GM19099 (cell line): ENCODE data around the gene KCNA1.

Experiments used
- POLR2A ChIP-seq: IDR thresholded peaks from 3 replicates; pipeline ENCODE4 v1.6.1; 2011; ENCODE audit warnings: low read depth; ENCODE audit not compliant: insufficient read length; ENCODE audit errors: extremely low read depth

The KCNA1 gene

DNA sequence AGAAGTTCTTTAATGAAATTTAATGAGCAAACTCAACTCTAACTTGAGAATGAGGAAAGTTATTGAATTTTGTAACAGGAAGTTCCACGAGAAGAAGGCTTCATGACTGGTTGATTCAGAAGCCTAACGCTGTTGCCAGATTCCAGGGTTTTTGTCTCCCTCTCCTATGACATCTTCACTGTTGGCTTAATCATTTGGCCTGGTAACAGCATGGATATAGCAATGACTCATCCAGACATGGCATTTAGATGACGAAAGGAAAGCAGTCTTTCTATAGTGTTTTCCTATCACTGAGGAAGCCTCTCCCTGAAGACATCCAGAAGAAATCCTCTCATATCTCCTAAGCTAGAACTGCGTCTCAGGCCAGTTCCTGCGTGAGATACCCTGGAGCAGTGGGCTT lies 9.4 kb upstream of the KCNA1 start:
- TF ChIP-seq POLR2A, result no peak

DNA sequence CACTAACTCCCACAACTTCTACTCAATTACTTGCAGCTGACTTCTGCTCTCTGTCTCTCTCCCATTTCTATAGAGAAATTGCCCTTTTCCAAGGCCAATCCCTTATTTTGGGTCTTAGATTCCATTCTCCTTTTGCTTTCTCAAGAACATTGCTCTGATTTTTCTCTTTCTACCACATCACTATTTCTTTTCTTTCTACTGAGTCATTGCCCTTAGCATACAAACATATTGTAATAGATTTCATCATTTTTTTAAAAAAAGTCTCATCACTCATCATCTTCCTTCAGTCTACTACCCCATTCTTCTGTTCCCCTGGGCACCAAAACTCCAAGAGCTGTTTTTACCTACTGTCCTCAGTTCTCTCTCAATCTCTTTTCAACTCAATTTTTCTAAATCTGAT lies 4.4 kb upstream of the KCNA1 start:
- no peak for TF ChIP-seq POLR2A

DNA sequence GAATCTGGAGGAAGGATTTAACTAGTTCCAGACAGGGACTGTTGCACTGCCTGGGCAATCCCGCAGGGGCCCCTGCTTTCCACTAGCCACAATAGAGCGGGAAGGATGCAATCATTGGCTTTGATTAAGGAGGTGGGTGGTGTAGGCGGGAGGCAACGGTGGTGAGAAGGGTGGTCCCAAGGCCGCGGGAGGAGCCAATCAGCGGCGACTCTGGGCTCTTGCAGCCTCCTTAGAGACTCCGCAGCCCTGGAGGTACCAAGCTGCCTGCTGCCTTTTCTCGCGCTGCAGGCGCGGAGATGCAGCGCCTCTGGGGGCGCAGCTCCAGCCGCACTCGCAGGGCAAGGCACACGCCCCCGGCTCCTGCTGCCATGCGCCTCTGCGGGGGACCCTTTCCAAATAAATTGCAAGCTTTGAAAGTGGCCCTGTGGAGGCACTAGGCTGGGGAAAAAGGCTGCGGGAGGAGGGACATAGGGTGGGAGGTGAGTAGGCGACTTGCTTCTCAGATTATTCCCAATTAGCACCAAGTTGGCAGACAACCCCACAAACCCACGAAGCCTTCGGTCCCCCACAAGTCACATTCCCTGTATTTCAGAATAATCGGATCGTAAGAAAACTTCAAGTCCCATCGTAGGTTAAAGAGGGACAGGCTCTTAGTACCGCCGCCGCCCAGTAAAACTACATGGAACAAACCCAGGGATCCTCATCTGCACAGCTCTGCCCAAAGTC lies 858 bp upstream of the KCNA1 start:
- TF ChIP-seq POLR2A, result no peak

DNA sequence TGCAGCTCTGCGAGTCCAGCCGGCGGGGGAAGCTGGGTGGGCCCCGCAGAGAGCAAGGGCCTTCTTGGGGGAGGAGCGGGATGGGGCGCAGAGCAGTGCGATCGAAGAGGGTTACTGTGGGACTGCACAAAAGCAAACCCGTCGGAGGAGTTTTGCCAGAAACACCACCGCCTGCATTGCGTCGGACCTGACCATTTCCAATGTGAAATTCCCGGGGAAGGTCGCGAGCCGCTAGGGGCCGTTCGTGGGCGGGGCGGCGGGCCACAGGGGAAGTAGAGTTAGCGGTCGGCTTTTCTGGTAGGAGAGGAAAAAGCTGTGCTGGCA lies 333 bp upstream of the KCNA1 start:
- no peak for TF ChIP-seq POLR2A

DNA sequence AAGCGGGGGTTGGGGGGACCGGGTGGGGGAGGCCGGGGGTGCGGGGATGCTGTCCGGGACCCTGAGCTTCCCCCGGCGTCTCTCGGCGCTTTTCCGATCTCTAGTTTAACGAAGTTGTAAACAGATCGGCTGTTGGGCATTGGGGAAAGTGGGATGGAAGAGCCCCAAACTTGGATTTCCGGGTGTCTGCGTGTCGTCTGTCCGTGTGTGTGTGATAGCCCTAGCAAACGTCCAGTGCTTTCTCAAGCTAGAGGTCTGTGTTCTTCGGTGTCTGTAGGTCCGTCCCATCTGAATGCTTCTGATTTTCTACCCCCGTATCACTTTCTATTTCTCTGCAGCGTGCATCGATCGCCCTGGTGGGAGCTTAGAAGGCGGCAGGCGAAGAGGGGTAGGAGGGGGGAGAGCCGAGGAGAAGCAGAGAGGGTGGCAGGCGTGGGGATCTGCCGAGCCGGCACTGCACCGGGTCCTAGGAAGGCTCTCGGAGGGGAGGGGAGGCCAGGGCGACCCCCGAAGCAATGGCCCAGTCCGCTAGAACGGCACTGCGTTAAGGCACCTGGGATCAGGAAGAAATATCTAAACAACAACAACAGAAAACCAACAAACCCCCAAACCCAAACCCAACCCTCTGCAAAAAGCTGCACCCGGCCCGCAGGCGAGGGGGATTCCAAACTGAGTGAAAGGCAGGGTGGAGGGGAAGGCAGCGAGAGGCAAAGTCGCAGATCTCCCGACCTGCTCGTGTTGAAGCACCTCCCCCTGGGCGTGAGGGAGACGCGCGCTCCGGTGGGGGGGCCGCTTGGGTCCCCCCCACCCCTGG lies 1.0 kb downstream of the KCNA1 start:
- TF ChIP-seq POLR2A, result no peak

GRCh38 chr12:4911316-4911994 lies 1.8 kb downstream of the KCNA1 start:
- TF ChIP-seq POLR2A, result no peak

- no peak for TF ChIP-seq POLR2A
These were observed 5.0 kb downstream of the KCNA1 start for GRCh38 chr12:4914720-4915119.

- TF ChIP-seq POLR2A, result no peak
These were observed 6.0 kb downstream of the KCNA1 start for GRCh38 chr12:4915752-4916151.

- TF ChIP-seq POLR2A, result no peak
These were observed 9.4 kb downstream of the KCNA1 start for GRCh38 chr12:4918950-4919660.

- no peak for TF ChIP-seq POLR2A
These were observed 22.9 kb downstream of the KCNA1 start for GRCh38 chr12:4932576-4932975.

GRCh38 chr12:4933411-4933810 lies 23.7 kb downstream of the KCNA1 start:
- no peak for TF ChIP-seq POLR2A

DNA sequence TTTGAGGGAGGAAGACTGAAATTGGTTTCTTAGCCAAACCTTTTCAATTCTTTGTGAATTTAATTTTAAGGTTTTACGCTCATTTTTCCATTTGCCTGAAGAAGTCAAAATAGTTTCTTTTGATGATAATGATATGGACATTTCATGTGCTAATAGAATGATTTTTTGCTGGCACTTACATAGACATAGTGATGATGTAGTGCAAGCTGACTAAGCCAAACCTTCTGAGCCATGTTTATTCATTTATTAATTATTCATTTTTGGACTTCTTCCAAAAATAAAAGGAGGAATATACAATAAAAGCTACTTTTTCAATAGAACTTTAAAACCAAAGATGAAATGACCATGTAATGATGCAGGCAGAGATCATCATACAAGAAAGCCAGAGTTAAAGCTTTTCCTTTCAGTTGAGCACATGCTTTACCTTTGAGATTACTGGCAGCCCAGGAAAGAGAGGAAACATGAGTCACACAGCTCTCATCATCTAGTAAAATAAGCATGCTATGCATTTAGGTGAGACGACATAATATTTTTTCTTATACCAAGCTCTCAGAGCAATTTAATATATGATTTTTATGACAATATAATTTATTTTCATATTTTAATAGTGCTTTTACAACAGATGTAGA lies 24.8 kb downstream of the KCNA1 start:
- no peak for TF ChIP-seq POLR2A

- no peak for TF ChIP-seq POLR2A
These were observed 29.2 kb downstream of the KCNA1 start for GRCh38 chr12:4938900-4939299.

DNA sequence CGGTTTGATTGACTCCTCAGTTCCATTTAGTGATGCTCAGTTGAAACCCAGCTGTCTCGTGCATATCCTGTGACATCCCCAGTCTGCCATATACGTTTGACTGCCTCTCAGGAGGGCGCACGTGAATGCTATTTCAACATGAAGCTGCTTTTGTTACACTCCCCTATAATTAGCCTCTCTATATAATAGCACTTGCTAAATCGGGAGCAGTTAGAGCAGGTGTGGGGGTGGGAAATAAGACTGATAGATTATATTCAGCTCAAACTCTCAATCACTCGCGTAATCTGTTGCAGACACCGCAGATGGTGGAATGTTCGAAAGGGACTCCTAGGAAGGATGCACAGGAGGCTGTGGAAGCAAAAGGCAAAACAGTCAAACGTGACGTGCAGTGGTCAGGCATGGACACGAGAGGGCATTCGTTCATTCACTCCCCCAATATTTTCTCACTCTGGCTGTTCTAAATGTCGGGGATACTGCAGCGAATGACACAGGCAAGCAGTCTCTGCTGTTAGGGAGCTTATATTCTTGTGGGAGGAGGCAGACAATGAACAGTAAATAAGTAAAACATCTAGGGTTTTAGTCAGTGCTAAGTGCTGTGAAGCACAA lies 29.8 kb downstream of the KCNA1 start:
- TF ChIP-seq POLR2A, result no peak

DNA sequence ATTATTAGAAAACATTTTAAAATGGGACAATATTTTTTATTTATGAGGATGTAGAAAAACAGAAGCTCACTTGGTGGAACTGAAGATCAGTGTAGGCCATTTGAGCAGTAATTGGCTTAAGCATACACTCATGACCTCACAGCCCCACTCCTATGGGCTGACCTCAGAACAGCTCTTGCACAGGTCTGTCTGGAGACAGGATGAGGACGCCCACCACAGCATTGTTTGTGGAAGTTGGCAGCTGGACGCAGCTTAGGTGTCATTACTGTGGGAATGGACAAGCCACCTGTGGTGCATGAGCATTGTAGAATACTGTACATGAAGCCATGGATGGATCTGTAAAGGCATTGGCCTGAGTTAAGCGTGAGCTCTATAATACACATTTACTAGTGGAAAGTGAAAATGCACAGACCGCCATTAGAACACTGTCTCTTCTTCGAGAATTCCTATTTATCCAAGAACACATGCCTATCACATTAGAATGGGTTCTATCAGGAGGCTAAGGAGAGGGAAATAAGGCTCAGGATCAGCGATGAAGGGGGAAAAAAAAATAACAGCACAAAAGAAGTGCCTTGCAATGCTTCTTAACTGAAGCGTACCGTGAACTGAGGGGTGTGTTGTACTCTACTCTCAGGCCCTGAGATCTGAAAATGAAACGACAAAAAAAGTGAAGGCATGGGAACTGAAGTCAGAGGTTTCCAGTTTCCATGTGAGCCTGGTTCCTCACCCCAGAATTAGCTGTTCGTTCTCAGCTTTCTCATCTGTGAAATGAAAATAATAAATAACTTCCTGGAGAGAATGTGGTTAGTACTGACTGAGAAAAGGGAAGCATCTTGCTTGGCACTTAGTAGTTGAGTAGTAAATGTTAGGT lies 33.6 kb downstream of the KCNA1 start:
- TF ChIP-seq POLR2A, result no peak
